Measurements from ENCODE around the gene ZNF708. TPM values are rescaled to one million over a fixed set of nuclear protein-coding genes. Genes with fewer than 3 reads are reported as not detected.
A peak's percentile ranks its signal among the peaks of the same experiment; 100 is the strongest.
"Not testable (repeated sequence)": the region's sequence is repeated elsewhere in the genome, so short reads cannot be mapped to it uniquely, and the experiment has no call there.

Gene ZNF708
- total and polyA plus RNA-seq, 12 donors = 1.8 to 6.2 (median 4.9) TPM

GRCh38 chr19:21314676-21315075, 14.5 kb downstream of the ZNF708 start:
- Histone ChIP-seq H3K4me1 (peaks cover 0 to 26% (median 13%) of the 10 kb centered on the region in 9 donors), H3K9me3 (peaks cover 0 to 5% (median 0%) of the 10 kb centered on the region in 11 donors), H3K27me3 (no peaks in the 10 kb centered on the region), H3K36me3 (peaks cover 0 to 18% (median 3%) of the 10 kb centered on the region in 9 donors), H3K4me3 (no peak overlapping the region), H3K27ac (peak overlapping the region in 1 of 10 donors; percentile 36)
- ATAC-seq = no peak
- TF ChIP-seq, protein P1, sequence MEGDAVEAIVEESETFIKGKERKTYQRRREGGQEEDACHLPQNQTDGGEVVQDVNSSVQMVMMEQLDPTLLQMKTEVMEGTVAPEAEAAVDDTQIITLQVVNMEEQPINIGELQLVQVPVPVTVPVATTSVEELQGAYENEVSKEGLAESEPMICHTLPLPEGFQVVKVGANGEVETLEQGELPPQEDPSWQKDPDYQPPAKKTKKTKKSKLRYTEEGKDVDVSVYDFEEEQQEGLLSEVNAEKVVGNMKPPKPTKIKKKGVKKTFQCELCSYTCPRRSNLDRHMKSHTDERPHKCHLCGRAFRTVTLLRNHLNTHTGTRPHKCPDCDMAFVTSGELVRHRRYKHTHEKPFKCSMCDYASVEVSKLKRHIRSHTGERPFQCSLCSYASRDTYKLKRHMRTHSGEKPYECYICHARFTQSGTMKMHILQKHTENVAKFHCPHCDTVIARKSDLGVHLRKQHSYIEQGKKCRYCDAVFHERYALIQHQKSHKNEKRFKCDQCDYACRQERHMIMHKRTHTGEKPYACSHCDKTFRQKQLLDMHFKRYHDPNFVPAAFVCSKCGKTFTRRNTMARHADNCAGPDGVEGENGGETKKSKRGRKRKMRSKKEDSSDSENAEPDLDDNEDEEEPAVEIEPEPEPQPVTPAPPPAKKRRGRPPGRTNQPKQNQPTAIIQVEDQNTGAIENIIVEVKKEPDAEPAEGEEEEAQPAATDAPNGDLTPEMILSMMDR (IDR thresholded peaks at IDR 0.05) = no peak
- DNase-seq = no peak
- 63% methylated on average over 1 of the region's 1 CpG for WGBS, 2 donors
- intact Hi-C loops (cut with DNase I) = no loop called here

DNA sequence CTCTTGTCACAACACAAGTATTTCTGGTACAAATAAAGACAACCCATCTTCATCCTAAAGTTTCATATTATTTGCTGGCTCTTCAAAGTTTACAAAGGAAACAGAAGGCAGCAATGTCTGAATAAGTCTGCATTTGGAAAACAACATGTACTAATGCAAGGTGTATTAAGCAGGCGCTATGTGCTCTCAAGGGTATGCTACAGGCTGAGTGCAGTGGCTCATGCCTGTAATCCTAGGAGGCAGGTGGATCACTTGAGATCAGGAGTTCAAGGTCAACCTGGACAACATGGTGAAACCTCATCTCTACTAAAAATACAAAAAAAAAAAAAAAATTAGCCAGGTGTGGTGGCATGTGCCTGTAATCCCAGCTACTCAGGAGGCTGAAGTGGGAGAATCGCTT, 16.4 kb downstream of the ZNF708 start:
- WGBS, 2 donors = 98 to 100% methylated on average over 2 of the region's 2 CpGs
- ATAC-seq; H3K4me3 ChIP-seq; H3K27ac ChIP-seq; H3K9me3 ChIP-seq; H3K27me3 ChIP-seq; DNase-seq; intact Hi-C loops (cut with DNase I): not testable (repeated sequence)
- Histone ChIP-seq H3K36me3 (peaks cover 0 to 35% (median 0%) of the 10 kb centered on the region in 9 donors), H3K4me1 (peaks cover 0 to 22% (median 11%) of the 10 kb centered on the region in 9 donors)

GRCh38 chr19:21308773-21309172, 20.4 kb downstream of the ZNF708 start:
- Histone ChIP-seq H3K27me3 (no peaks in the 10 kb centered on the region), H3K36me3 (peaks cover 0 to 72% (median 26%) of the 10 kb centered on the region in 9 donors), H3K27ac (no peak overlapping the region), H3K4me3 (no peak overlapping the region), H3K4me1 (peaks cover 0 to 2% (median 0%) of the 10 kb centered on the region in 9 donors), H3K9me3 (peaks cover 0 to 14% (median 0%) of the 10 kb centered on the region in 11 donors)
- DNase-seq (no peak), ATAC-seq (no peak)
- intact Hi-C loops (cut with DNase I) = loop anchor here in 1 of 10 donors (5.0 kb wide), 1 partner anchor 1061 kb away; no protein-coding TSS in a partner anchor
- WGBS, 2 donors = 97 to 99% methylated on average over 2 of the region's 2 CpGs
- TF ChIP-seq, protein P1 (IDR thresholded peaks at IDR 0.05) = no peak

- H3K27ac ChIP-seq, H3K4me1 ChIP-seq, H3K27me3 ChIP-seq, DNase-seq, H3K4me3 ChIP-seq, ATAC-seq: not testable (repeated sequence)
- intact Hi-C loops (cut with DNase I) = loop anchor here in 1 of 10 donors (5.0 kb wide), 1 partner anchor 1060 kb away; no protein-coding TSS in a partner anchor
- WGBS, 2 donors = 97% methylated on average over 3 of the region's 3 CpGs
- peaks cover 0 to 89% (median 32%) of the 10 kb centered on the region in 9 donors for H3K36me3 ChIP-seq
- H3K9me3 ChIP-seq = peaks cover 0 to 30% (median 0%) of the 10 kb centered on the region in 11 donors
These were observed 22.2 kb downstream of the ZNF708 start for GRCh38 chr19:21306881-21307479.

DNA sequence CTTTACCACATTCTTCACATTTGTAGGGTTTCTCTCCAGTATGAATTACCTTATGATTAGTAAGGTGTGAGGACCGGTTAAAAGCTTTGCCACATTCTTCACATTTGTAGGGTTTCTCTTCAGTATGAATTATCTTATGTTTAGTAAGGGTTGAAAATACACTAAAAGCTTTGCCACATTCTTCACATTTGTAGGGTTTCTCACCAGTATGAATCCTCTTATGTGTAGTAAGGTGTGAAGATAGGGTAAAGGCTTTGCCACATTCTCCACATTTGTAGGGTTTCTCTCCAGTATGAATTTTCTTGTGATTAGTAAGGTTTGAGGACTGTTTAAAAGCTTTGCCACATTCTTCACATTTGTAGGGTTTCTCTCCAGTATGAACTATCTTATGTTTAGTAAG, 35.4 kb downstream of the ZNF708 start:
- ATAC-seq; H3K4me3 ChIP-seq; H3K27ac ChIP-seq; H3K4me1 ChIP-seq; DNase-seq; H3K27me3 ChIP-seq; intact Hi-C loops (cut with DNase I): not testable (repeated sequence)
- WGBS, 2 donors = 100% methylated on average over 1 of the region's 1 CpG
- Histone ChIP-seq H3K9me3 (peaks cover 0 to 99% (median 13%) of the 10 kb centered on the region in 11 donors), H3K36me3 (peaks cover 0 to 82% (median 59%) of the 10 kb centered on the region in 9 donors)

- intact Hi-C loops (cut with DNase I) = no loop called here
- H3K9me3 ChIP-seq = peaks cover 0 to 54% (median 7%) of the 10 kb centered on the region in 11 donors
- WGBS, 2 donors = 88 to 89% methylated on average over 2 of the region's 2 CpGs
These were observed 59.4 kb downstream of the ZNF708 start for GRCh38 chr19:21269813-21270212.

More at GRCh38 chr19:21269813-21270212, 59.4 kb downstream of the ZNF708 start:
- H3K27me3 ChIP-seq = no peaks in the 10 kb centered on the region
- H3K4me3 ChIP-seq = no peak overlapping the region
- no peaks in the 10 kb centered on the region for H3K4me1 ChIP-seq
- H3K27ac ChIP-seq = no peak overlapping the region
- DNase-seq = no peak
- TF ChIP-seq, protein P1 (IDR thresholded peaks at IDR 0.05) = no peak
- ATAC-seq = no peak
- H3K36me3 ChIP-seq = no peaks in the 10 kb centered on the region

All from heart right ventricle (tissue), 16 donors.